SK-N-SH (cell line): Measurements from ENCODE around the gene SLC36A3.

Experiments
- CTCF ChIP-seq: fragments of 200-600 bp; sonication (generic); IDR thresholded peaks from 2 replicates; pipeline ENCODE4 v1.6.1; 2017; ENCODE audit warnings: antibody characterized with exemption, mild to moderate bottlenecking, moderate library complexity
- PBX3 ChIP-seq: IDR thresholded peaks from 2 replicates; pipeline ENCODE4; 2012
- POLR2AphosphoS5 ChIP-seq: IDR thresholded peaks from 2 replicates; pipeline ENCODE4 v1.6.1; 2012; ENCODE audit warnings: low read depth, low read length
- RFX5 ChIP-seq: IDR thresholded peaks from 2 replicates; pipeline ENCODE4 v1.6.1; 2012; ENCODE audit warnings: mild to moderate bottlenecking, improper control_type of control experiment, low read length
- SIN3A ChIP-seq: IDR thresholded peaks from 2 replicates; pipeline ENCODE4 v1.6.1; 2012; ENCODE audit warnings: low read depth, mild to moderate bottlenecking, low read length, moderate library complexity, borderline replicate concordance

- TF ChIP-seq CTCF (no peak), SIN3A (no peak), RFX5 (no peak), POLR2AphosphoS5 (no peak), PBX3 (no peak)
These were observed 22.4 kb downstream of the SLC36A3 start for GRCh38 chr5:151281001-151281639.
